Activated T-cell treated with anti-CD3 and anti-CD28 coated beads, Interleukin-2, amount 50 U/mL, for 72 hours (primary cell): ENCODE measurements around the gene GAB3. TPM values are rescaled to one million over a fixed set of nuclear protein-coding genes. Genes with fewer than 3 reads are reported as not detected.
"Not testable (repeated sequence)": the region's sequence is repeated elsewhere in the genome, so short reads cannot be mapped to it uniquely, and the experiment has no call there.

ENCODE experiments used
- ATAC-seq, 2 donors: fragments of 150-1000 bp; cut with Tn5 transposase; replicated peaks in 1 of 2; 2 replicates each; pipeline ENCODE4 v1.10.0; 2021; ENCODE audit warnings: moderate library complexity in 2 of 2, mild to moderate bottlenecking in 1 of 2
- DNase-seq, 2 donors: peaks; one replicate each; pipeline ENCODE4 v3.0.0; 2021 to 2022; ENCODE audit warnings: mixed read lengths in 1 of 2
- H3K27ac Mint-ChIP-seq: one replicate; pipeline ENCODE4 v1.8.0; 2022; ENCODE audit warnings: mild to moderate bottlenecking, moderate library complexity, mixed read lengths
- H3K27me3 Mint-ChIP-seq: one replicate; pipeline ENCODE4 v1.8.0; 2022; ENCODE audit warnings: low read depth, mixed read lengths
- H3K36me3 Mint-ChIP-seq, 2 donors: one replicate each; pipeline ENCODE4 v1.8.0; 2022; ENCODE audit warnings: mixed read lengths in 2 of 2, mild to moderate bottlenecking in 1 of 2; ENCODE audit not compliant: insufficient read depth in 2 of 2
- H3K4me1 Mint-ChIP-seq: one replicate; pipeline ENCODE4 v1.8.0; 2022; ENCODE audit warnings: low read depth, mixed read lengths
- H3K4me3 Mint-ChIP-seq, 2 donors: one replicate each; pipeline ENCODE4 v1.8.0; 2022; ENCODE audit warnings: mild to moderate bottlenecking in 2 of 2, mixed read lengths in 2 of 2, moderate library complexity in 2 of 2
- H3K9me3 Mint-ChIP-seq, 2 donors: one replicate each; pipeline ENCODE4 v1.8.0; 2022; ENCODE audit warnings: mixed read lengths in 2 of 2
- total RNA-seq, 2 donors: library from RNA; stranded (reverse); gene quantifications; one replicate each; pipeline ENCODE4 v1.2.3, GENCODE V29; 2022

GAB3 gene
- total RNA-seq, 2 donors from 2014 or later, result 6.2 to 8.4 TPM

DNA sequence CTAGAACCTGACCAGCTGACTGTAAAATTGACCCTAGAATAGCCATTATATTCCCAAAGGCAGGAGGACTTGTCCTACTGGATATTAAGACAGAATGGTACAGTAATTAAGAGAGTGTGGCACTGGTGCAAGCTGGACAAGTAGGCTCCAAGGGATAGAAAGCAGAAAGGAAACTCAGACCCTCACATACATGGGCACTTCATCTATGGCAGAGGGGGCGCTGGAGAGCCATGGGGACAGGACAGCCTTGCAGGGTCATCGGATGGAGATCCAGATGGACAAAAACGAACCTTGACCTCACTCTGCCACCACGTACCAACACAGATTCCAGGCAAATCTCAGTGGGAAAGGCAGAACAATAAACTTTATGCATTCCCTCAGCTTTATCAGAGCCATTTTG, 40.6 kb downstream of the GAB3 start:
- no peaks in the 10 kb centered on the region for H3K27me3 Mint-ChIP-seq
- H3K36me3 Mint-ChIP-seq, result peaks cover 2 to 7% of the 10 kb centered on the region in 2 donors
- ATAC-seq, result no peak
- no peak for DNase-seq
- H3K27ac Mint-ChIP-seq, result no peak overlapping the region
- no peak overlapping the region for H3K4me3 Mint-ChIP-seq
- peaks cover 20% of the 10 kb centered on the region for H3K4me1 Mint-ChIP-seq
- H3K9me3 Mint-ChIP-seq, result no peaks in the 10 kb centered on the region

DNA sequence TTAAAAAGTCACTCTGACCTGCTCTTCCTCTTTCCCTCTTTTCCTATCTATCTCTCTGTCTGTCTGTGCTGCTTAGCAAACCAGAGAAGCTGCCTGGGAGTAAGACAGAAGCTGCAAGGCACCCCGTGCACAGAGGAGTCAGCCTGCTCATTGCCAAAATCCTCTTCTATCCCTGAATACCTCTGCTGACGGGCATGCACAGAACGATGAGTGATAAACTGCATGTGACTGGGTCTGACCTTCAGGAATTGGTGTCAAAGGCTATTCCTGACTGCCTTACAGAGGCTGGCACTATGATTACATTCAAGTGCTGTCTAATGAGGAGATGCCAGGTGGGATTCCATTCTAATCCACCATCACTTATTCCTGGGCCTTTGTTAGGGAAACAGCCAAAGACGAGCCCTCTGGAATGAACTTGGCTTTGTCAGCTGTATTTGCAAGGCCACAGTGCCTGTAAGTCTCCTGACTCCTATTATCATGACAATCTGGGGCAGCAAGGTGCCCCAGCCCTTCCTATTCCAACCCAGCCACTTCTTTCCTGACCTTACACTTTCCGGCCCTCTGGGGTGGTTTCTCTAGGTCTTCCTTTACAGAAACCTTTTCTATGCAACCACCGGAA, 52.1 kb downstream of the GAB3 start:
- H3K27me3 Mint-ChIP-seq, result no peaks in the 10 kb centered on the region
- H3K27ac Mint-ChIP-seq, result no peak overlapping the region
- ATAC-seq, result no peak
- H3K4me1 Mint-ChIP-seq, result peaks cover 15% of the 10 kb centered on the region
- no peak for DNase-seq
- peaks cover 0 to 5% of the 10 kb centered on the region in 2 donors for H3K36me3 Mint-ChIP-seq
- H3K9me3 Mint-ChIP-seq, result no peaks in the 10 kb centered on the region
- H3K4me3 Mint-ChIP-seq, result no peak overlapping the region

DNA sequence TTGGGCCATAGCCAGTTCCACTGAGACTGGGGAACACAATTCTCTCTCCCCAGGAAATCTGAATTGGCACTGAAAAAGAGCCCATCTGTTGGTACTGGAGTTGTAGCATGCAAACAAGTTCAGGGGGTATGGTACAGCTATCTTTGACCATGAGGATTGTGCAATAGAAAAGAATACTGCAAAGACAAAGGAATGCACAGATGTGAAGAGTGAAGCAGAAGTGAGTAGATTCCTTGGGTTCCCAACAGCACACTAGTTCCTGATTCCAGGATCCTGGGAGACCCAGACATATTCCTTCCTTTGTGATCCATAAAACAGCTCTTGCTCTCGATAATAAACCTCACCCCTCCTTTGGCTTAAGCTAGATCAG, 54.2 kb downstream of the GAB3 start:
- ATAC-seq (no peak), DNase-seq (no peak)
- H3K9me3 Mint-ChIP-seq, result no peaks in the 10 kb centered on the region
- H3K36me3 Mint-ChIP-seq, result peaks cover 0 to 5% of the 10 kb centered on the region in 2 donors
- H3K4me1 Mint-ChIP-seq, result peaks cover 15% of the 10 kb centered on the region
- H3K27me3 Mint-ChIP-seq, result no peaks in the 10 kb centered on the region
- H3K27ac Mint-ChIP-seq, result peak overlapping the region; percentile 54
- peak overlapping the region in 1 of 2 donors; percentile 54 for H3K4me3 Mint-ChIP-seq

DNA sequence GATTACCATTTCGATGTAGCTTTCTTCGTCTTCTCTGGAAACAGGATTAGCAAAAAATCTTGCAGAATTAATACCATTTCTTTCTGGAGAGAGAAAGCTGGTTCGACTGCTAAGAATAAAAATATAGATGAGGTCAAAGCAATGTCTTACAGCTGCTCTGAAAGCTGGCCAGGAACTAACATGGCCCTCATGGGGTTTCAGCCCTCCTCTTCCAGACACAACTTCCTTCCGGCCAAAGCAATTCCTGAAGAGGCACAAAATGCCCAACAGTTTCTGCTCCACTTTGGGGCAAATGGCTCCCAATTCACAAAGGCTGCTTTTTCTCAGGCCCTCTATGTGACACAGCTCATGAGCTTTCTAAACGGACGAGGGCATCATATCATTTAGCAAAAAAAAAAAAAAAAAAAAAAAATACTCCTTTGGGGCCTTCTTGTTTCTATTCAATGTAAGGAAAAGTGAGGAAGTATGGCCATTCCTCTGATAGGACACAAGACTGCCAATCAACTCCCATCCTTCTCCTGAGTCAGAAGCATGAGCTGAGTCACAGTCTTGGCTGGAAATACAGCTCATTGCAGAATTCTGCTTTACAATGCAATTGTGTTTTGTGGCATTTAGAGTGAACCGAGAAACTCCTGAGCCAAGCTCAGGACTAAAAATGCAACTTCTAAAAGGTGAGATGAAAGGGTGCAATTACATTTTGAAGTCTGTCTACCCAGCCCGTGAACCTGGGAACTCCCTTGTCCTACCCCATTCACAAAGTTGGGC, 54.8 kb downstream of the GAB3 start:
- H3K27me3 Mint-ChIP-seq, result no peaks in the 10 kb centered on the region
- ATAC-seq, result peak; percentile 86 to 90
- peak overlapping the region in 1 of 2 donors; percentile 54 for H3K4me3 Mint-ChIP-seq
- H3K9me3 Mint-ChIP-seq, result peaks cover 0 to 2% of the 10 kb centered on the region in 2 donors
- peaks cover 15% of the 10 kb centered on the region for H3K4me1 Mint-ChIP-seq
- DNase-seq, result peak; percentile 19 to 25
- peaks cover 2 to 5% of the 10 kb centered on the region in 2 donors for H3K36me3 Mint-ChIP-seq
- peak overlapping the region; percentile 73 for H3K27ac Mint-ChIP-seq

DNA sequence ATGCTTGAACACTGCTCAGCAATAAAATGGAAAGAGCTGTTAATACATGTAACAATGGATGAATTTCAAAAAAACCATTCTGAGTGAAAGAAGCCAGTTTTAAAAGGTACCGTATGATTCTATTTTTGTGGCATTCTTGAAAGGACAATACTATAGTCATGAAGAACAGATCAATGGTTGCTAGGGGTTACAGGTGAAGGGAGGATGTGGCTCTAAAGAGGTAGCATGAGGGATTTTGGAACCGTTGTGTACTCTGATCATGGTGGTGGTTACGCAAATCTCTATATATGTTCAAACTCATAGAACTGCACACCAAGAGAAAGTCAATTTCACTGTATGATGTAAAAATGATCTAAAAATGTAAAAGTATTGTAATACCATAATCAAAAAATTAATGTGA, 57.5 kb downstream of the GAB3 start:
- Mint-ChIP-seq H3K27me3 (no peaks in the 10 kb centered on the region), H3K4me3 (no peak overlapping the region), H3K4me1 (peaks cover 15% of the 10 kb centered on the region), H3K27ac (no peak overlapping the region), H3K36me3 (peaks cover 3 to 5% of the 10 kb centered on the region in 2 donors), H3K9me3 (peaks cover 0 to 2% of the 10 kb centered on the region in 2 donors)
- ATAC-seq (peak; percentile 55 to 73), DNase-seq (no peak)

DNA sequence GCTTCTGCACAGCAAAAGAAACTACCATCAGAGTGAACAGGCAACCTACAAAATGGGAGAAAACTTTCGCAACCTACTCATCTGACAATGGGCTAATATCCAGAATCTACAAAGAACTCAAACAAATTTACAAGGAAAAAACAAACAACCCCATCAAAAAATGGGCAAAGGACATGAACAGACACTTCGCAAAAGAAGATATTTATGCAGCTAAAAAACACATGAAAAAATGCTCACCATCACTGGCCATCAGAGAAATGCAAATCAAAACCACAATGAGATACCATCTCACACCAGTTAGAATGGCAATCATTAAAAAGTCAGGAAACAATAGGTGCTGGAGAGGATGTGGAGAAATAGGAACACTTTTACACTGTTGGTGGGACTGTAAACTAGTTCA, 60.4 kb downstream of the GAB3 start:
- DNase-seq, ATAC-seq, H3K27ac Mint-ChIP-seq, H3K4me1 Mint-ChIP-seq, H3K4me3 Mint-ChIP-seq, H3K36me3 Mint-ChIP-seq, H3K27me3 Mint-ChIP-seq, H3K9me3 Mint-ChIP-seq: not testable (repeated sequence)

DNA sequence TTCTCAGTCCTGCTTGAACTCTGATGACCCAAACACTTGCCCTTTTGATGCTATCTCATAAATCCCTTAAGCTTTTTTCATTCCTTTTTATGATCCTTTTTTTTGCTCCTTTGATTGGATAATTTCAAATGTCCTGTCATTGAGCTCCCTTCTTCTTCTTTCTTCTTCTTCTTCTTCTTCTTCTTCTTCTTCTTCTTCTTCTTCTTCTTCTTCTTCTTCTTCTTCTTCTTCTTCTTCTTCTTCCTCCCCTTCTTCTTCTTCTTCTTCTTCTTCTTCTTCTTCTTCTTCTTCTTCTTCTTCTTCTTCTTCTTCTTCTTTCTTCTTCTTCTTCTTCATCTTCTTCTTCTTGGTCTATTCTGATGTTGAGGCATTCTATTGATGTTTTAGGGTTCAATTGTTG, 78.8 kb downstream of the GAB3 start:
- not testable (repeated sequence) for DNase-seq, H3K4me1 Mint-ChIP-seq, ATAC-seq, H3K27ac Mint-ChIP-seq, H3K4me3 Mint-ChIP-seq
- peaks cover 6 to 20% of the 10 kb centered on the region in 2 donors for H3K36me3 Mint-ChIP-seq
- H3K27me3 Mint-ChIP-seq, result peaks cover 37% of the 10 kb centered on the region
- peaks cover 11 to 18% of the 10 kb centered on the region in 2 donors for H3K9me3 Mint-ChIP-seq

DNA sequence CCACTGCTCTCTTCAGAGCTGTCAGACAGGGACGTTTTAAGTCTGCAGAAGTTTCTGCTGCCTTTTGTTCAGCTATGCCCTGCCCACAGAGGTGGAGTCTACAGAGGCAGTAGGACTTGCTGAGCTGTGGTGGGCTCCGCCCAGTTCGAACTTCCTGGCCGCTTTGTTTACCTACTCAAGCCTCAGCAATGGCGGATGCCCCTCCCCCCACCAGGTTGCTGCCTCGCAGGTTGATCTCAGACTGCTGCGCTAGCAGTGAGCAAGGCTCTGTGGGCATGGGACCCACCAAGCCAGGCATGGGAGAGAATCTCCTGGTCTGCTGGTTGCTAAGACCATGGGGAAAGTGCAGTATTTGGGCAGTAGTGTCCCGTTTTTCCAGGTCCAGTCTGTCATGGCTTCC, 80.0 kb downstream of the GAB3 start:
- not testable (repeated sequence) for H3K27ac Mint-ChIP-seq, H3K4me3 Mint-ChIP-seq, ATAC-seq, H3K4me1 Mint-ChIP-seq, DNase-seq
- Mint-ChIP-seq H3K9me3 (peaks cover 11 to 18% of the 10 kb centered on the region in 2 donors), H3K27me3 (peaks cover 32% of the 10 kb centered on the region), H3K36me3 (peaks cover 6 to 20% of the 10 kb centered on the region in 2 donors)

DNA sequence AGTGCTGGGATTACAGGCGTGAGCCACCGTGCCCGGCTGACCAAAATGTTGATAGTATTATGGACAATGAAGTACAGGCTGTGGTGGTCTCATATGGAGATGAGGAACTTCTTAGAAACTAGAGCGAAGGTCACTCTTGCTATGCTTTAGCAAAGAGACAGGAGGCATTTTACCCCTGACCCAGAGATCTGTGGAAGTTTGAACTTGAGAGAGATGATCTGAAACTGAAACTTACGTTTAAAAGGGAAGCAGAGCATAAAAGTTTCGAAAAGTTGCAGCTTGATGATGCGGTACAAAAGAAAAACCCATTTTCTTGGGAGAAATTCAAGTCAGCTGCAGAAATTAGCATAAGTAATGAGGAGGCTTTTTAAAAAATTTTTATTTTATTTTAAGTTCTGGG, 89.0 kb downstream of the GAB3 start:
- no peaks in the 10 kb centered on the region for H3K4me1 Mint-ChIP-seq
- H3K9me3 Mint-ChIP-seq, result peaks cover 2 to 5% of the 10 kb centered on the region in 2 donors
- H3K27me3 Mint-ChIP-seq, result no peaks in the 10 kb centered on the region
- ATAC-seq, result no peak
- peaks cover 0 to 4% of the 10 kb centered on the region in 2 donors for H3K36me3 Mint-ChIP-seq
- H3K4me3 Mint-ChIP-seq, result no peak overlapping the region
- no peak for DNase-seq
- no peak overlapping the region for H3K27ac Mint-ChIP-seq

DNA sequence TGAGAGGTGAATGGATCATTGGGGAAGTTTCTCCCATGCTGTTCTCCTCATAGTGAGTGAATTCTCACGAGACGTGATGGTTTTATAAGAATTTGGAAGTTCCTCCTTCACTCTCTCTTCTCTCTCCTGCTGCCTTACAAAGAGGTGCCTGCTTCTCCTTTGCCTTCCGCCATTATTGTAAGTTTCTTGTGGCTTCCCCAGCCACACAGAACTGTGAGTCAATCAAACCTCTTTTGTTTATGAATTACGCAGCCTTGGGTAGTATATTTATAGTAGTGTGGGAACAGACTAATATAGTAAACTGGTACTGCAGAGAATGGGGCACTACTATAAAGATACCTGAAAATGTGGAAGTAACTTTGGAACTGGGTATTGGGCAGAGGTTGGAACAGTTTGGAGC, 89.7 kb downstream of the GAB3 start:
- H3K4me1 Mint-ChIP-seq, result no peaks in the 10 kb centered on the region
- ATAC-seq (no peak), DNase-seq (no peak)
- H3K27me3 Mint-ChIP-seq, result no peaks in the 10 kb centered on the region
- H3K36me3 Mint-ChIP-seq, result peaks cover 0 to 4% of the 10 kb centered on the region in 2 donors
- peaks cover 2 to 5% of the 10 kb centered on the region in 2 donors for H3K9me3 Mint-ChIP-seq
- no peak overlapping the region for H3K4me3 Mint-ChIP-seq
- H3K27ac Mint-ChIP-seq, result no peak overlapping the region

DNA sequence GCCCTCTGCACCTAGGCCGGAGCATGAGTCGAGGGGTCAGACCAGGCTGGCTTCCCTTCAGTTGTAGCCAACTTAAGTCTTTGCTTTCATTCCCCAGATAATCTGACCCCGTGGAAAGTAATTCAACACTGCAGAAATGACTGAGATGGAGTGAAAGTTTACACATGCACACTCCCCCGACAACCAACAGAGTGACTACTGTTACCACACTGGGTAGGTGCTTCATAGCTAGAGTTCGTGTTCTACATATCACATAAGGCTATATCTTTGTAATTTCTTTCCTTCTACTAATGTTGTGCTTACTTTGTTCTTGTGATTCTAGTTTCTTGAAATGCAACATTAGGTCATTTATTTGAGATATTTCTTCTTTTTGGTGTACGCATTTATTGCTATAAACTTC, 90.3 kb downstream of the GAB3 start:
- peaks cover 0 to 2% of the 10 kb centered on the region in 2 donors for H3K36me3 Mint-ChIP-seq
- no peaks in the 10 kb centered on the region for H3K4me1 Mint-ChIP-seq
- DNase-seq (peak in 1 of 2 donors; percentile 3), ATAC-seq (peak; percentile 77 to 98)
- peaks cover 2 to 3% of the 10 kb centered on the region in 2 donors for H3K9me3 Mint-ChIP-seq
- no peaks in the 10 kb centered on the region for H3K27me3 Mint-ChIP-seq
- no peak overlapping the region for H3K27ac Mint-ChIP-seq
- no peak overlapping the region for H3K4me3 Mint-ChIP-seq

DNA sequence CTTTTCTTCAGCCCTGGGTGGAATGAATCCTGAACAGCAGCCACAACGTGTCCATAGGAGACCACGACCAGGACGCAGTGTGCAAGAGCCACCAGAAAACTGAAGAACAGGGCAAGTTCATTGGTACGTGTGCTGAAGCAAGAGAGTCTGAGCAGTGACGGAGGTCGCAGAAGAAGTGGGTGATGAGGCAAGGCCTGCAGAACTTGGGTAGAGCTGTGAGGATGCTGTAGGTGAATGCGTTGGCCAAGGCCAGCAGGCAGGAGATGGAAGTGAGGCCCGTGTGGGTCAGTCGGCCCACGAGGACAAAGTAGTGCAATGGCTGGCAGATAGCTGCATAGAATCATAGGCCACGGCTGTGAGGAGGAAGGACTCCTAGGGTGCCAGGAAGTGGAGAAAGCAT, 91.9 kb downstream of the GAB3 start:
- Mint-ChIP-seq H3K27ac (no peak overlapping the region), H3K36me3 (peaks cover 0 to 2% of the 10 kb centered on the region in 2 donors), H3K4me3 (no peak overlapping the region), H3K9me3 (peaks cover 2 to 3% of the 10 kb centered on the region in 2 donors), H3K27me3 (no peaks in the 10 kb centered on the region), H3K4me1 (no peaks in the 10 kb centered on the region)
- DNase-seq, result no peak
- ATAC-seq, result no peak

DNA sequence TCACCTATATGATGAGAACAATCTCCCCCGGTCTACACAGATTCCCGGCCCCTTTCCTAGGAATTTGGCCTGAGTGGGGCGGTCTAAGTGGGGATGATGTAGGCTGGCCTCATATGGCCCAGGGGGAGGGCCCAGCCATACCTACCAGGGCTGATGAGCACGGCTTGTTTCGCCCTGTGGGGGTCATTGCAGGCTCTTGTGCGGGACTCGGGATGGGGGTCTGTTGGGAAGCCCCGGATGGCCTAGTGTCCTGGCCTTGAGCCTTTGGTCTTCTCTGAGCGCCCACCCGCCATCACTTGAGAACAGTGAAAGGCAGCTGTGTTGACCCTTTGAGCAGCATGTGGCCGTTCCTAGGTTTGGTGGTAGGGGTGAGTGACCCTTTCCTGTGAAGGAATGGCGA, 92.7 kb downstream of the GAB3 start:
- no peak for ATAC-seq
- Mint-ChIP-seq H3K9me3 (peaks cover 0 to 3% of the 10 kb centered on the region in 2 donors), H3K4me1 (no peaks in the 10 kb centered on the region), H3K27ac (no peak overlapping the region), H3K27me3 (no peaks in the 10 kb centered on the region), H3K4me3 (no peak overlapping the region), H3K36me3 (peaks cover 0 to 2% of the 10 kb centered on the region in 2 donors)
- no peak for DNase-seq
